Dermis microvascular lymphatic vessel endothelial cell (primary cell): ENCODE data around the gene UBE2O. TPM values are rescaled to one million over a fixed set of nuclear protein-coding genes. Genes with fewer than 3 reads are reported as not detected.

ENCODE experiments used
- DNase-seq, 2 donors: peaks; one replicate each; pipeline versions ENCODE4 v3.0.0 to v3.0.0-alpha.2; 2010; ENCODE audit warnings: low read depth in 2 of 2
- total RNA-seq: library from RNA; depleted of rRNA; stranded (reverse); fragments of >200 nt; gene quantifications from 2 replicates; pipeline ENCODE4 v1.2.1, GENCODE V29; 2014

The UBE2O gene
- total RNA-seq, result 12.7 and 17.3 TPM in 2 replicates

- DNase-seq, result peak; percentile 45 to 86
Measured at GRCh38 chr17:76452660-76453430, at the start of gene UBE2O. UBE2O (minus strand) TSS chr17:76453152; CDS start chr17:76453141, 11 bp downstream.

- no peak for DNase-seq
Measured at GRCh38 chr17:76501827-76502307, 48.9 kb upstream of the UBE2O start.

- peak in 1 of 2 donors; percentile 73 for DNase-seq
Measured at GRCh38 chr17:76501018-76501826, 48.3 kb upstream of the UBE2O start, which contains the start of gene RHBDF2. RHBDF2 (minus strand) TSS chr17:76501423; CDS start chr17:76481524, 19,899 bp downstream.

GRCh38 chr17:76500747-76501017, 47.7 kb upstream of the UBE2O start:
- no peak for DNase-seq

- DNase-seq, result peak in 1 of 2 donors; percentile 28
Measured at GRCh38 chr17:76500074-76500746, 47.3 kb upstream of the UBE2O start.

- DNase-seq, result peak in 1 of 2 donors; percentile 55
Measured at GRCh38 chr17:76499267-76499667, 46.3 kb upstream of the UBE2O start.

- DNase-seq, result no peak
Measured at GRCh38 chr17:76498876-76499251, 45.9 kb upstream of the UBE2O start.

- peak; percentile 80 to 94 for DNase-seq
Measured at GRCh38 chr17:76497979-76498875, 45.3 kb upstream of the UBE2O start.

- no peak for DNase-seq
Measured at GRCh38 chr17:76497699-76497978, 44.7 kb upstream of the UBE2O start.

- DNase-seq, result no peak
Measured at GRCh38 chr17:76496464-76496863, 43.5 kb upstream of the UBE2O start.

GRCh38 chr17:76495663-76496400, 42.9 kb upstream of the UBE2O start:
- no peak for DNase-seq

GRCh38 chr17:76493505-76494167, 40.7 kb upstream of the UBE2O start:
- DNase-seq, result no peak

GRCh38 chr17:76492989-76493501, 40.1 kb upstream of the UBE2O start:
- peak; percentile 63 to 78 for DNase-seq

GRCh38 chr17:76492123-76492988, 39.4 kb upstream of the UBE2O start:
- DNase-seq, result no peak

- no peak for DNase-seq
Measured at GRCh38 chr17:76491271-76492122, 38.5 kb upstream of the UBE2O start.

- no peak for DNase-seq
Measured at GRCh38 chr17:76490112-76490710, 37.3 kb upstream of the UBE2O start.

GRCh38 chr17:76487451-76488192, 34.7 kb upstream of the UBE2O start:
- DNase-seq, result no peak
